Amygdala (tissue), 56 donors: ENCODE data around the gene ARHGDIB.

Source experiments
- DNase-seq, 56 donors: peaks; one replicate each; lab custom pipeline; 2025; lab: John Stamatoyannopoulos, UW

Gene ARHGDIB

DNA sequence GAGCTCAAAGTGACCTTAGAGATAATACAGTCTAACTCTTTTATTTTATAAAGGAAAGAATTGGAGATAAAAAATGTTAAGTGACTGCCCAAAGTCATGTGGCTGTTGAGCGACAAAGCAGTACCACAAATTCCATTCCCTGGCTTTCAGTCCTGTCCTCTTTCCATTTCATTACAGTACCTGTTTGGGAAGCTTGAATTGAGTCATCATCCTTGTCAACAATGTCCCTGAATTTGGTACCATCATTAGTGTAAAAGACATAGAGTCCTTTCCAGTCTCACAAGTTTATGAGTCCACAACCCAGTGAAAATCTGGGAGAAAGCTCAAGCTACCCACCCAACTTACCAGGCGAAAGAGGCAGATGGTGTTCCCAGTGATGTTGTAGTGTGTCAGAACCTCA is 26.9 kb downstream of the ARHGDIB start:
- DNase-seq: no peak

DNA sequence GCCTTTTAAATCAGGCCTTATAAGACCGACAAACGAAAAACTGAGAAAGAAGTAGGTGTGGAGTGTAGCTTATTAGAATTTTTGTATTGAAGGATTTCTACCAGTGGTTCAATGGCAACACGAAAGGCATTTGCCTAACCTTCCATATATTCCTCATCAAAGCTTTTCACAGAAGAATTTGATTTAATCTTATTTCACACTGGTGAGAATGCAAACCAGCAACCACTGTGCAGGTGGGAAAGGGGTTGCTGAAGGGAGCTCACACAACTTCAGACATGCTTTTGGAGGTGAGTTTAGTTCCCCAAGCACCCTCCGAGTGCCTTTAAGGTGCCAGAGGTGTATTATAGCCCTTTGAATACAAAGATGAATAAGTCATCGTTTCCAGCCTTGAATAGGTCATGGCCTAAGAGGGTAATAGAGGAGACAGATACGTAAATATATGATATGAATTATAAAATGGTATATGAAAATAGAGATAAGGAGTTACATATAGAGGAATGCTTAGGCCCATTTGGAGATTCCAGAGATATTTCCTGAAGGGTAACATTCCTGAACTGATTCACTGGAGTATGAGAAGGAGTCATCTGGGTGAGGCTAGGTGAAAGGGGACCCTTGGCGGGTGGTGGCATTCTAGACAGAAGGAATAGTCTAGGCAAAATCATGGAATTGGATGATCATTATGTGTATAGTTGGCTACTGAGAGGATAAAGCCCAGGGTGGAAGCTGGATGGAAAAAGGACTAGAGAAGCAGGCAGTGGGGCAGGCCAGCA is 29.4 kb downstream of the ARHGDIB start:
- no peak for DNase-seq

DNA sequence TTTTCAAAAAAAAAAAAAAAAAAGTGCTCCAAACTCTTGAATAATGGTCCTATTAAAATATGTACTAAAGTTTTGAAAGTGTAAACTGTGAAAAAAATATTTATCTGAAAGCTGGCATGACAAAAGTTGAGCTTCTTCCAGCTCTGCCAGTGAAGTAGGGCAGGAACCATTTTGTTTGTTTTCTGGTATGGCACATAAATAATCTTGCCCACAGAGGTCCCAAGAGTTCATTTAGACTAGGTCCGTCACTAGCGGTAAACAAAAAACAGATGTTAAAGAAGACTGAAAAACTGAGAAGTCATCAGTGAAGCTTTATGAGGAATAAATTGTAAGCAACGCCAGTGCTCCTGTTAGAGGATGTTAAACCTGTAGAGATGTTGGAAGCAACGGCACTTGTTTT is 30.0 kb downstream of the ARHGDIB start:
- no peak for DNase-seq

DNA sequence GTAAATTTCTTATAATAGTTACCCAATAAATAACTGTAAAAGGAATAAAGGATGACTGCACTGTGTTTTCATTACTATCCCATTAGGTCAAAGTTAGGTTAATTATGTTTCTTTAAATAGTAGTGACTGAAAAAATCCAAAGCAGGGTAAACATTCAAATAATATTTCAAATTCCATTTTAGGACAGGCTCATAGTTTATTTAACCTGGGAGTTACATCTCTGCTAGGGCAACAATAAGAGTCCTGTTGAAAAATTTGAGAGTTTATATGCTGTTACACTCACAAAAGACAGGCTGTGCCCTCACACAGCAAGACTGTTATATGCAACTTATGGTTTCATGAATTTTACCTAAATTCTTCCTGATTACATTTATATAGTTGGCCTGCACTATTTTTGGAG is 31.1 kb downstream of the ARHGDIB start:
- no peak for DNase-seq

DNA sequence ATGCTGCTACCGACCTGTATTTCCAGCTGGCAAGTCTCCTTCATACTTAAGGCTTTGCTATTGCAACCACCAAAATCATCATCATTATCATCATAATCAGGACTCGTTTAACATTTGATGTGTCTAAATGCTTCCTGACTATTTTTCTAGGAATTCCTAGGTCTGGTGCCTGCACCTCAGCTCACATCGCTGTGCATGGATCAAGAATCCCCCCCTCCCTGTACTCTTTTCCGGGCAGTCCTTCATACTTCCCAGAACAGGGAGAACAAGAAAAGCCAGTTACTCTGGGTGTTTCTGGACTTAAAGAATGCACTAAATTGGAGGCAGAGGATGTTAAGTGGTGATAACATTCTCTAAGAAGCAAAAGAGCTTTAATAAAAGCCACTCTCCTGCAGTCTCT is 32.5 kb downstream of the ARHGDIB start:
- DNase-seq: no peak

DNA sequence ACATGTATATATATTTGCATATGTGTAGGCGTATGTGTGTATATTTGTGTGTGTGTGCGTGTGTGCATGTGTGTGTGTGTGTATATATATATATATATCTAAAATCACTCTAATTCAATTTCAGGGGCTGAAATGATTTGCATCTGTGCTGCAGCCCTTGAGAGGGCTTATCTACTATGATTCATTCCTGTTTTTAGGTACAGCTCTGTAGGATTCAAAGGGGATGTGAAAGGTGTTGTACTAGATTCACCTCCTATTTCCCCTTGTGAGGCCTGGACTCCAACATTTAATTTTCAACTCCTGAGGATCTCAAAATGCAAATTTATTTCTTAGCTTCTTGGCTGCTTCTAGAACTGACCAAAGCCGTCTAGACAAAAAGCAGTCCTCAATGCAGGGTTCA is 34.1 kb downstream of the ARHGDIB start:
- DNase-seq: no peak

DNA sequence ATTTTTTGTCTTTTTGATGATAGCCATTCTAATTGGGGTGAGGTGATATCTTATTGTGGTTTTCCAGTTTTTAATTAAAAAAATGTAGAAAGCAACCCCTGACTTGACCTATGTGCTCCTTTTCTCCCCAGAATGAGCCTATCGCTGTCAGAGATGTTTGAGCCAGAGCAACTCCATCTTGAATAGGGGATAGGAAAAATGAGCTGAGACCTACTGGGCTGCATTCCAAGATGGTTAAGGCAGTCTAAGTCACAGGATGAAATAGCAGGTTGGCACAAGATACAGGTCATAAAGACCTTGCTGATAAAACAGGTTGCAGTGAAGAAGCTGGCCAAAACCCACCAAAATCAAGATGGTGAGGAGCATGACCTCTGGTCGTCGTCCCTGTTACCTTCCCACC is 36.9 kb downstream of the ARHGDIB start:
- no peak for DNase-seq

DNA sequence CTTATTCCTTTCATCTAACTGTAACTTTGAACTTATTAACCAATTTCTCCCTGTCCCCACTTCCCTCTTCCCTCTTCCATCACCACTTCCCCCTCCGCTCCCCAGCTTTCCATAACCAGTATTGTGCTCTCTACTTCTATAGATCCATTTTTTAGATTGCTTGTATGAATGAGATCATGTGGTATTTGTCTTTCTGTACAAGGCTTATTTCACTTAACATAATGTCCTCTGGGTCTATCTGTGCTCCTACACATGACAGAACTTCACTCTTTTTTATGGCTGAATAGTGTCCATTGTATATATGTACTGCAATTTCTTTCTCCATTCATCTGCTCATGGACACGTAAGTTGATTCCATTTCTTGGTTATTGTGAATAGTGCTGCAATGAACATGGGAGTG is 37.5 kb downstream of the ARHGDIB start:
- no peak for DNase-seq

DNA sequence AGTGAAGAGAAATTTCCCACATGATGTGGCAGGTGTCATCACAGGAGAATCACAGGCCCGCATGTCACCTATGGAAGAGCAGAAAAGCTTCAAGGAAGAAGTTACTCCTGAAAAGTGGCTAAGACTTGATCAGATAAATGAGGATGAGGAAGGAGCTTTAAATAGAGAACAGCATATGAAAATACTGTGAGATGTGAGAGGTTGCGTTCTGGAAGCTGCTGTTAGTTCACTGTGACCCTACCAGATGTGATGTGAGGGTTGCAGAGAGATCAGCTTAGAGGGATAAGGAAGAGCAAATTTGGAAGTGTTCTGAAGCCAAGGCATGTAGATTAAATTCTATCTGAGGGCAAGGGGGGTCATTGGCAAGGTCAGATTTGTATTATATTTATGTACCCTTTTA is 40.2 kb downstream of the ARHGDIB start:
- no peak for DNase-seq

DNA sequence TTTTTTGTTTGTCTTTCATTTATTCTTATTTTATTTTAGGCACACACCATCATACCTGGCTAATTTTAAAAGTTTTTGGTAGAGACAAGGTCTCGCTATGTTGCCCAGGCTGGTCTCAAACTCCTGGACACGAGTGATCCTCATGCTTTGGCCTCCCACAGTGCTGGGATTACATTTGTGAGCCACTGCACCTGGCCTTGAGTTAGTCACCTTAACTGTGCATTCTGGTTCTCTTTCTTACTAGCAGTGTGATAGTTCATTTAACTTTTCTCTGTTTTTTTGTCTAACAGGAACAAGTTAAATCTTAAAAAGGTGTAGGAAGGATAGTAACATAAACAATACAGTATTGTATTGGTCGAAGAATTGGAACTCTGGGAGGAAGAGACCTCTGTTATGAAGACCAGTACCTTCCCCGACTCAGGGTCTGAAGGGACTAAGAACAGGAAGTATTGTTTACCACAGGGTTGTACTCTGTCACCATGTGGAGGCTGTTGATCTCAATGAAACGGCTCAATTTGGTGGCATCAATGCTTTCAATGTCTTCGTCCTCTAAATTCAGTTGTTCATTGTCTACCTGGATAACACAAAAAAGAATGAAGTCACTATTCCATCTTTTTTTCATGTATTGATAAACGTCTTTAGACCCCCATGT is 40.8 kb downstream of the ARHGDIB start:
- no peak for DNase-seq

DNA sequence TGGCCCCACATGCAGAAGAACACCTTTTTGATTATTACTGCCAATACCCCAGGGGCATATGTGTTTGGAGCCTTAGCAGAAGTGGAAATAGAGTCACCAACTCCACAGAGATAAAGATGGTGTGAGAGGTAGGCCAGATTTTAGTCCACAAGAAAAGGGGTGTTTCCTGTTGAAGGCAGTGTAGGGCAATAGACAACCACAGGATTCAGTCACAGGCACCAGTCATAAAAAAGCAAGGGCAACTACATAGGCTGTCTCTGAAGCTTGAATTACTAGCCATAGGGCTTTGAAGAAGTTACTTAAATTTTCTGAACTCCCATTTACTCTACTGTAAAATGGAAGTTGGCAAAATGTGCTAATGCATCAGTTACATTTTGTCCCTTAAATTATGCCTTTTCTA is 41.9 kb downstream of the ARHGDIB start:
- DNase-seq: no peak

DNA sequence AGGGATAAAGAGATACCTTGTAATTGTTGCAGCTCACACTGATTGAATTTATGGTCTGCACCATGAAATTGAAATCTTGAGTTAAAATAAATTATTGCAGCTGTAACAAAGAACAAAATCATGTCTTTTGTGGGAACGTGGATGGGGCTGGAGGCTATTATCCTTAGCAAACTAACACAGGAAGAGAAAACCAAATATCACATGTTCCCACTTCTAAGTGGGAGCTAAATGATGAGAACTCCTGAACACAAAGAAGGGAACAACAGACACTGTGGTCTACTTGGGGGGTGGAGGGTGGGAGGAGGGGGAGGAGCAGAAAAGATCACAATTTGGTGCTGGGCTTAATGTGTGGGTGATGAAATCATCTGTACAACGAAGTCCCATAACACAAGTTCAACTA is 45.7 kb downstream of the ARHGDIB start:
- DNase-seq: no peak

DNA sequence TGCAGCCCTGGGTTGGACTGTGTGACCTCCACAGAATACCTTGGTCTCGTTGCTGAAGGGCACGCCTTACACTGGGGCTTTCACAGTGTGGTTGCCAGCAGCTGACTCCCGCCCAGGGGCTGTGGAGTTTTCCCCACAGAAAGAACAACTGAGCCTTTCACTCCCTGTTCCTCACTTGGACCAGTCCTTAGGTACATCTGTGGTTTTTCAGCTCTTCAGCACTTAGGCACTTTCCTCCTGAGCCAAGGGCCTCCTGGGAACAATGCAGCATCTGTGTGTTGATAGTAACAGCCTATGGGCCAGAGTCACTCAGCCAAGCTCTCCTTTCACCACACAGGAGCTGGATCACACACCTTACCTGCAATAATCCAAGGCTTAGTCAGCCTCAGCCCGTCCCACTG is 48.0 kb downstream of the ARHGDIB start:
- DNase-seq: no peak

DNA sequence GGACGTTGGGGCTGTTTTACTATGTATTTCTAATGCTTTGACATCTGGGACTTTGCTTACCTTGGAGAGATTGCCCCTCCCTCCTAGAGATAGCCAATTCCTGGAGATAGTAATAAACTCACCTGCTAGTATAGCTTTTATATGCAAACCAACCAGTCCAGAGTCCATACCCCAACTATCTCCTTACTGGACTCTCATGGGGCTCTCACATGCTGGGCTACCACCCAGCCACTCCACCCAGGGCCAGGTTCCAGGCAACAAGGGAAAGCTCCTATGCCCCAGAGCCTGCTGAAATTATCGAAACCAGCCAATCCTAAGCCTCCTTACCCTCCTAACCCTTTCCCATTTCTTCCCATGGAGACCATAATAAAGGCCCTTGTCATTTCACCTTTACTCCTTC is 50.3 kb downstream of the ARHGDIB start:
- no peak for DNase-seq

DNA sequence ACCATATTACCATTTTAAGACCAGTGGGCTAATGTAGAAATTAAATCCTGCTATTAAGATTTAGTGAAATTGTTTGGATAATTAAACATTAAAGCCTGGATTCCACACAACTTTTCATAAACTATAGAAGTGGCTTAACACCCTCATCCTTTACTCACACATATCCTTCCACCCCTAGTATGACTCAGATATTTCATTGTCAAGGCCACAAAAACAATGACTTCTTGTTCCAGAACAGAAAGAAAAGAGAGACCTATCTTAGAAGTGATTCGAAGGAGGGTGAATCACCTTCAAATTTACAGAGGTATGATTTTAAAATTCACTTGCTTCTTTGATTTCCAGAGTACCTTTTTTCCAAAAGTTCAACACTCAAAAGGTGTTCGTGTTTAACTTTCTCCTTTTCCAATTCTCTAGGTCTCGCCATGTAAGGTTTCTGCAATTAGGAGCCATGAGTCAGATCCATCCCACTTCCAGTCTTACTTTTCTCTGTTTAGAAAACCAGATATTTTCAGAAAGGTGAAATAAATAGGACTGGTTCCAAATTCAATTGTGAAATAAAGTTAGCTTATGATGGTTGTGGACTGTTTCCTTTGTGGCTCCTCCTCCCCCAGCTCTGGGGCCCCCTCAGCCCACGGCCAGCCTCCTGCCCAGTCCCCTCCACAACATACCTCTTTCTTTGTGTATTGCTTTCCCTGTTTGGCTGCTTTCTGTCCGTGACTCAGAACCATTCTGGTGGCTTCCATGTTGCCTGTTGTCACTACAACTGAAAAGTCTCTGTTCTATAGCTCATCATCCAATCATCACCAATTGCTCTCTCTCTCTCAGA is 51.1 kb downstream of the ARHGDIB start:
- DNase-seq: no peak

DNA sequence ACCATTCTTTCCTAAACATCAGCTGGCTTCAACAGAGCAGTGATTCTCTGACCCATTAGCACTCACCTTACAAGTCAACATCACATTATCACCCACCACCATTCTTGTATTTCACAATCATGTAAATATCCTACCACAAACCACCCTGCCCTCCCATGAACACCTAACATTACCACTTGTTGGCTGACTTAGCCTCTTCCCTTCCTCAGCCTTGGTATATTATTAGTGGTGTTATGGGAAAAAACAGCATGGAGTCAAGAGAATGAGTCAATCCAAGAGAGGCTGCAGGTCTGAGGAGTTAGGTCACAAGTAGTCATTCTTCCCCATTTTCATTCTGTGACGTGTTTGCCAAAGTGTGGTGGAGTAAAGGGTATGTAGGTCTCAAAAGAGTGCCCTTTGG is 53.4 kb downstream of the ARHGDIB start:
- DNase-seq: no peak

DNA sequence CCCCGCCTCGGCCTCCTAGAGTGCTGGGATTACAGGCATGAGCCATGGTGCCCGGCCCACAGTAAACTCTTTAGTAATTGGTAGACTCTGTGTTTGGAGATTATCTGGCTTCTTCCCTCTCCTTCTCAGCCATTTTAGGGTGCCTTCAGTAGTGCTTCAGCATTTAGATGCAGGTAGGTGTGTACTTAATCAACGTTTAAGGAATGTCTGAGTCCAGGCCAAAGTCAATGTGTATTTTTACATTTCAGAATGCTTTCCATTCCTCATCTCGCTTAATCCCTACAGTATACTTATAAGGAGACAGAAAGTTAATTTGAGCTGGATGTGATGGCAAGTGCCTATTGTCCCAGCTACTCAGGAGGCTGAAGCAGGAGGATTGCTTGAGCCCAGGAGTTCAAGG is 55.3 kb downstream of the ARHGDIB start:
- no peak for DNase-seq

DNA sequence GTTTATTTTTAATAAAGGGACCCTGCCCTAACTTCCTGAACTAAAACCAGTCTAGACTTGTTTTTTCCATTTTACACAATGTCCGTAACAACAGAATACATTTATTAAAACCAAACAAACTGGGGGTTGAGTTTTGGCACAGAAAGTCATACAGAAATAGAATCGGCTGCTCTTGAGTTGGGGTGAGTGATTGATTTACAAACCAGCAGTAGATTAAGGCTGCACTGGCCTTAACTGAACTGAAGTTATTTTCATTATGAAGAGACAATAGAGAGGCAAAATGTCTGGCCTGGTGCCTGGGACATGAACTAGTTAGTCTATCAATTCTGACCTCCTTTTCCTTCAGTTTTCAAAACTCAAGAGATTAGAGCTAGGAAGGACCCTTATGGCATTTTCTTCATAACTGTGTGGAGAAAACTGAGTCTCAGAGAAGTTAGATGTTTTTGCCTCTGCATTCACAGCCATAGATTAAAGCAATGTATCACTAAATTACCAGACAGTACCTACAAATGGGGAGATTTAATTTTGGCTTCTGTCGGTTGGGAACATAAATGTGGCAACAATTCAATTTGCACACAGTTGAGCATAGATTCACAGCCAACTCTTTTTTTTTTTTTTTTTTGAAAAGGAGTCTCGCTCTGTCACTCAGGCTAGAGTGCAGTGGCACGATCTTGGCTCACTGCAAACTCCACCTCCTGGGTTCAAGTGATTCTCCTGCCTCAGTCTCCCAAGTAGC is 56.0 kb downstream of the ARHGDIB start:
- no peak for DNase-seq

DNA sequence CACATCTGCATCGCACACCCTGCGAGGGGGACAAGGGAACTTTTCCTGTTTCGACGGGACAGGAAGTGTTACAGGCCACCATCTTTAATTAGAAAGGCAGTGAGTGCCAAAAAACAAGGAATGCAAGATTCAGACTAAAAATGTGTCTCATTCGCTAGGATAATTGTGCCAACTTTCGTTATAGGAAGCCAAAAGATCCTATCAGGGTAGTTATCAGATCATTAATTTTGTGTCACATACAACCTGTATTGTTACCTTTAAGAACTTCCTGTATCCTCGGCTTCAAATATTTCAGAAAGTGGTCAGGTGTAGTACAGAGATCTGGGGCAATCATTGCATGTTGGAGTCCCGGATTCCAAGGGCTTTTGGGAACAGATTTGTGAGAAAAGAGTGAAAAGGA is 56.5 kb downstream of the ARHGDIB start:
- no peak for DNase-seq

DNA sequence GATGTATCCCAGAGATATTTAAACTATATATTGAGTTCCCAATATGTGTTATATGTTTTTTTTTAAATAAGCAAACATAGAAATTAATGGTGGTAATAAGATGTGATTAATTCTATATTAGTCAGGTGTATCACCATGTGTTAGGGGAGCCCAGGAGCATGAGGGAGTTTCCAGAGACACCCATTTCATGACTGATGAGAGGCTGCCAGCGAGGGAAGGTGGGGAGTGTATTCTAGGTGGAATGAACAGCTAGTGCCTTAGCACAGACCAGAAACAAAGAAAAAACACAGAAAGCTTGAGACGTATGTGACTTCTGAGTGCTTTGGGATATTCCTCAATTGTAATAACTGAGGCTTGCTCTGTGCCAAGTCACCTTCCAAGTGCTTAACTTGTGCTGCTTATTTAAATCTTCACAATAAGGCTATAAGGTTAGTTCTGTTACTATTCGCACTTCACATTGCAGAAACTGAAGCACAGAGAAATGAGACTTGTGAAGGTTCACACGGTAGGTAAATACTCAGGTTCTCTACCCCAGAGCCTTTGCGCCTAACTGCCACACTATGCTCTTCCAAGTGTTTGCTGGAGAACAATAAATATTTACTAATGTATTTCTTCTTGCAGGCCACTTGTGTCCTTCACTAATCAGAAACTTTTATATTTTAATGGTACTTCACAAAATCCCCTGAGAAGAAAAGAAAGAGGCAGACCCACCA is 57.9 kb downstream of the ARHGDIB start:
- no peak for DNase-seq
